PFSK-1 (cell line): Measurements from ENCODE around the gene DNAH14.

Source experiments
- FOXP2 ChIP-seq: optimal IDR thresholded peaks from 2 replicates; pipeline ENCODE3; 2011; ENCODE audit warnings: borderline replicate concordance, control low read depth, inconsistent platforms; ENCODE audit not compliant: insufficient read depth; ENCODE audit errors: extremely low read length, extremely low read depth
- POLR2AphosphoS5 ChIP-seq: IDR thresholded peaks from 2 replicates; pipeline ENCODE4 v1.6.1; 2012; ENCODE audit warnings: low read depth, mild to moderate bottlenecking, control low read depth, low read length, moderate library complexity
- SIN3A ChIP-seq: IDR thresholded peaks from 2 replicates; pipeline ENCODE4 v1.6.1; 2012; ENCODE audit warnings: mild to moderate bottlenecking, low read length, moderate library complexity, borderline replicate concordance; ENCODE audit not compliant: insufficient read depth
- TAF1 ChIP-seq: IDR thresholded peaks from 2 replicates; pipeline ENCODE4 v1.6.1; 2012; ENCODE audit warnings: low read length, control low read depth, borderline replicate concordance; ENCODE audit not compliant: insufficient read depth
- TF ChIP-seq, protein P1 (sequence below), 2 experiments: IDR thresholded peaks; 2 replicates each; pipeline versions ENCODE4 v1.6.1 to v1.8.0; 2011 to 2012; ENCODE audit warnings: low read depth in 2 of 2, low read length in 2 of 2, control low read depth in 1 of 2, inconsistent platforms in 1 of 2, mild to moderate bottlenecking in 1 of 2, moderate library complexity in 1 of 2; ENCODE audit not compliant: insufficient read depth in 1 of 2

The DNAH14 gene

DNA sequence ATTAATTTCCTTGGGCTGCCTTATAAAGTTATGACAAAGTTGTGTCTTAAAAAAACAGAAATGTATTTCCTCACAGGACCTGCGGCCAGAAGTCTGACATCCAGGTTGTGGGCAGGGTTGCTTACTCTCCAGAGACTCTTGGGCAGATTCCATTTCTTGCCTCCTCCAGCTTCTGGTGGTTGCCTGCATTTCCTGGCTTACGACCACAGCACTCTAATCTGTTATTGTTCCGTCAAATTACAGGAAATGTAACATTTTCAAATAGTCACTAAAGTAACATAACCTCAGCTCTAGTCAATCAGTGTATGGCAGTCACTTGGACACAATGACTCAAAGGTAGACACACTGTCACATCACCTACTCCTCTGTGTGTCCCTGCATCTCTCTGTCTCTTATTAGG is 226.8 kb downstream of the DNAH14 start:
- TF ChIP-seq SIN3A (no peak), FOXP2 (no peak), POLR2AphosphoS5 (no peak), TAF1 (no peak)
- TF ChIP-seq, protein P1, sequence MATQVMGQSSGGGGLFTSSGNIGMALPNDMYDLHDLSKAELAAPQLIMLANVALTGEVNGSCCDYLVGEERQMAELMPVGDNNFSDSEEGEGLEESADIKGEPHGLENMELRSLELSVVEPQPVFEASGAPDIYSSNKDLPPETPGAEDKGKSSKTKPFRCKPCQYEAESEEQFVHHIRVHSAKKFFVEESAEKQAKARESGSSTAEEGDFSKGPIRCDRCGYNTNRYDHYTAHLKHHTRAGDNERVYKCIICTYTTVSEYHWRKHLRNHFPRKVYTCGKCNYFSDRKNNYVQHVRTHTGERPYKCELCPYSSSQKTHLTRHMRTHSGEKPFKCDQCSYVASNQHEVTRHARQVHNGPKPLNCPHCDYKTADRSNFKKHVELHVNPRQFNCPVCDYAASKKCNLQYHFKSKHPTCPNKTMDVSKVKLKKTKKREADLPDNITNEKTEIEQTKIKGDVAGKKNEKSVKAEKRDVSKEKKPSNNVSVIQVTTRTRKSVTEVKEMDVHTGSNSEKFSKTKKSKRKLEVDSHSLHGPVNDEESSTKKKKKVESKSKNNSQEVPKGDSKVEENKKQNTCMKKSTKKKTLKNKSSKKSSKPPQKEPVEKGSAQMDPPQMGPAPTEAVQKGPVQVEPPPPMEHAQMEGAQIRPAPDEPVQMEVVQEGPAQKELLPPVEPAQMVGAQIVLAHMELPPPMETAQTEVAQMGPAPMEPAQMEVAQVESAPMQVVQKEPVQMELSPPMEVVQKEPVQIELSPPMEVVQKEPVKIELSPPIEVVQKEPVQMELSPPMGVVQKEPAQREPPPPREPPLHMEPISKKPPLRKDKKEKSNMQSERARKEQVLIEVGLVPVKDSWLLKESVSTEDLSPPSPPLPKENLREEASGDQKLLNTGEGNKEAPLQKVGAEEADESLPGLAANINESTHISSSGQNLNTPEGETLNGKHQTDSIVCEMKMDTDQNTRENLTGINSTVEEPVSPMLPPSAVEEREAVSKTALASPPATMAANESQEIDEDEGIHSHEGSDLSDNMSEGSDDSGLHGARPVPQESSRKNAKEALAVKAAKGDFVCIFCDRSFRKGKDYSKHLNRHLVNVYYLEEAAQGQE (IDR thresholded peaks at IDR 0.05; ENCODE audit: insufficient read depth in 1 of 2, low read depth in 2 of 2, low read length in 2 of 2): no peak

DNA sequence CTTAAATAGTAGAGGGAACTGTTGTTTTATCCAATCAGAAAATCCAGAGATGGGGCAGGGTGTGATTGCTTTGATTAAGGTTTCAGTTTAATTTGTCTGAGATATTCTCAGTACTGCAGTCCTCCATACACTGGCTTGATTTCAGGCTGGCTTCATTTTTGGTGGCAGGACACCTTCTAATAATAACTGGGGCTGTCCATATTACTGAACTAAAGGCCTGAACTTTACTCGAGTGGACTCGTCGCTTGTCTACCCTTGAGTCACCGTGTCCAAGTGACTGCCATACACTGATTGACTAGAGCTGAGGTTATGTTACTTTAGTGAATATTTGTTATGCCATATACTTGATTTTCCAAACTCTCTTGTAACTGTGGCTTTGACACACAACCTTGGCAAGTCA is 228.8 kb downstream of the DNAH14 start:
- TF ChIP-seq FOXP2 (no peak), SIN3A (no peak), TAF1 (no peak), POLR2AphosphoS5 (no peak)
- TF ChIP-seq, protein P1 (IDR thresholded peaks at IDR 0.05; ENCODE audit: insufficient read depth in 1 of 2, low read depth in 2 of 2, low read length in 2 of 2): no peak

DNA sequence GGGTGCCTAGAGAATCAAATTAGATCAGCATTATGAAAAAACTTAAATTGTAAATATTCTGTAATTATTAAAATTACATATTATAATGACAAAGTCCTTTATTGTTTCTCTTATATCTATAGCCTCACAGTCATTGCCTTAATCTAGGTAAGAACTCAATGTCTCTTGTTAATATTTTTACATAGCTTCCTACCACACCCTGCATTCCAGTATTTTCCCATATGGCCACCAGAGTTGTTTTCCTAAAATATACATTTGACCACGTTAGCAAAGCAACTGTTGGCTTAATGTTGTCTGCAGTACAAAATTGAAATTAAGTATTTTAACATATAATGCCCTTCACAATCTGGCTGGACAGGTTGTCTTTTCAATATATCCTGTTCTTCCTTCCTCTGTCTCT is 230.3 kb downstream of the DNAH14 start:
- TF ChIP-seq FOXP2: no peak
- TF ChIP-seq TAF1: no peak
- TF ChIP-seq POLR2AphosphoS5: no peak
- TF ChIP-seq, protein P1 (IDR thresholded peaks at IDR 0.05; ENCODE audit: insufficient read depth in 1 of 2, low read depth in 2 of 2, low read length in 2 of 2): no peak
- no peak for TF ChIP-seq SIN3A

DNA sequence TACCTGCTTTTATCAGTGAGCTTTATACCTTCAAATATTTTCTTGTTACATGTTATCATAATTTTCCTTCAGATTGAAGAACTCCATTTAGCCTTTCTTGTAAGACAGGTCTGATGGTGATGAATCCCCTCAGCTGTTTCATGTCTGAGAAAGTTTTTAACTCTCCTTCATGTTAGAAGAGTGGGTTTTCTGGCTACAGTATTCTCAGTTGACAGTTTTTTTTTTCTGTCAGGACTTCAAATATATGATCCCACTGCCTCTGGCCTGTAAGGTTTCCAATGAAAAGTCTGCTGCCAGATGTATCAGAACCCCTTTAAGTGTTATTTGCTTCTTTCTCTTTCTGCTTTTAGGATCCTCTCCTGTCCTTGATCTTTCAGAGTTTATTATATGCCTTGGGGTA is 250.2 kb downstream of the DNAH14 start:
- TF ChIP-seq SIN3A (no peak), POLR2AphosphoS5 (no peak), FOXP2 (no peak), TAF1 (no peak)
- TF ChIP-seq, protein P1 (IDR thresholded peaks at IDR 0.05; ENCODE audit: insufficient read depth in 1 of 2, low read depth in 2 of 2, low read length in 2 of 2): no peak

DNA sequence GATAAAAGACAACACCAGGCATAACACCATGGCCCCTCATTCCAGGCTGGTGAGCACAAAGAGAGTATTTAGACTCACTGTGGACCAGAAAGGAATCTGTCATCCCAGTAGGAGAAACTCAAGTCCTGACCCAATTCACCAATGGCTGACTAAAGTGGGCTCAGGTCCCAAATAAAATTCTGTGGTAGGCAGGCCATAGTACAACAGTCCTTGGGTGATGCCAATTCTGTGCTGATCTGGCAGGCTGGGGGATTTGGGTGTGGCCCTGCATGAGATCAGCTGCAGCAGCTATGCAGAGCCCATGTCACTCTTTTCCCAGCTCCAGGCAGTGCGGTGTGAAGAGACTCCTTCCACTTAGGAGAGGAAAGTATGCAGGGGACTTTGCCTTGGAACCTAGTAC is 253.2 kb downstream of the DNAH14 start:
- no peak for TF ChIP-seq TAF1
- TF ChIP-seq POLR2AphosphoS5: no peak
